OCI-LY7 (cell line): Measurements from ENCODE around the gene BZW1. TPM values are rescaled to one million over a fixed set of nuclear protein-coding genes. Genes with fewer than 3 reads are reported as not detected.

Source experiments
- BruUV-seq: library from RNA; stranded (reverse); fragments of 400-500 nt; replicated peaks from 2 replicates; lab custom pipeline; 2021; lab: Mats Ljungman, UMichigan
- CTCF ChIA-PET: fragments of 300-600 bp; sonication (Branson Sonifier 250); formaldehyde crosslinking; loops from one replicate; lab custom pipeline; 2022; ENCODE audit warnings: antibody characterized with exemption; ENCODE audit not compliant: unreplicated experiment; lab: Charles Lee
- POLR2A ChIA-PET: fragments of 300-600 bp; sonication (Branson Sonifier 250); formaldehyde crosslinking; loops from one replicate; lab custom pipeline; 2022; ENCODE audit warnings: antibody characterized with exemption; lab: Charles Lee
- DNase-seq: peaks from one replicate; pipeline ENCODE4 v3.0.0-alpha.2; 2015; ENCODE audit warnings: low spot score
- H2AFZ ChIP-seq: fragments of 200-600 bp; sonication (generic), shearing (Covaris generic); 2 replicates; pipeline ENCODE4 v1.6.1; 2014; ENCODE audit warnings: mild to moderate bottlenecking, antibody characterized with exemption, low read length, moderate library complexity
- H3K27ac ChIP-seq: fragments of 200-600 bp; sonication (generic); 2 replicates; pipeline ENCODE4 v1.5.1; 2014; ENCODE audit warnings: mixed run types, low read depth, mild to moderate bottlenecking, moderate library complexity, low read length, inconsistent platforms; ENCODE audit not compliant: poor library complexity, severe bottlenecking
- H3K36me3 ChIP-seq: fragments of 200-600 bp; sonication (generic); 2 replicates; pipeline ENCODE4 v1.6.1; 2014; ENCODE audit warnings: mild to moderate bottlenecking, antibody characterized with exemption, low read length, moderate library complexity, mixed read lengths; ENCODE audit not compliant: insufficient read depth
- H3K4me1 ChIP-seq: fragments of 200-600 bp; sonication (generic); 2 replicates; pipeline ENCODE4 v1.5.1; 2014; ENCODE audit warnings: mild to moderate bottlenecking, low read length; ENCODE audit not compliant: insufficient read depth, poor library complexity, severe bottlenecking
- H3K4me2 ChIP-seq: fragments of 200-600 bp; sonication (generic); 2 replicates; pipeline ENCODE4 v1.6.1; 2014; ENCODE audit warnings: mild to moderate bottlenecking, low read length
- H3K4me3 ChIP-seq: fragments of 200-600 bp; sonication (generic); 2 replicates; pipeline ENCODE4 v1.5.1; 2014; ENCODE audit warnings: mild to moderate bottlenecking, low read depth, low read length; ENCODE audit not compliant: poor library complexity, severe bottlenecking
- H3K79me2 ChIP-seq: fragments of 200-600 bp; sonication (generic); 2 replicates; pipeline ENCODE4 v1.6.1; 2016; ENCODE audit warnings: low read depth, mild to moderate bottlenecking, low read length, moderate library complexity, mixed read lengths; ENCODE audit not compliant: insufficient read depth
- H3K9me2 ChIP-seq: fragments of 200-600 bp; sonication (generic); 2 replicates; pipeline ENCODE4 v1.6.1; 2016; ENCODE audit warnings: mild to moderate bottlenecking, low read length, mixed read lengths; ENCODE audit not compliant: insufficient read depth
- H3K9me3 ChIP-seq: fragments of 200-600 bp; sonication (generic); 2 replicates; pipeline ENCODE4 v1.6.1; 2014; ENCODE audit warnings: mild to moderate bottlenecking, mixed run types, low read length, mixed read lengths
- H4K20me1 ChIP-seq: fragments of 200-600 bp; sonication (generic); 2 replicates; pipeline ENCODE4 v1.6.1; 2014; ENCODE audit warnings: mild to moderate bottlenecking, antibody characterized with exemption, low read length, moderate library complexity, mixed read lengths; ENCODE audit not compliant: insufficient read depth
- CTCF ChIP-seq: fragments of 200-600 bp; sonication (generic); conservative IDR thresholded peaks from 2 replicates; pipeline ENCODE4 v1.5.1; 2014; ENCODE audit warnings: mild to moderate bottlenecking, antibody characterized with exemption, low read length, moderate library complexity, mixed read lengths
- EZH2phosphoT487 ChIP-seq: fragments of 200-600 bp; sonication (generic); IDR thresholded peaks from 2 replicates; pipeline ENCODE4 v1.6.1; 2018; ENCODE audit warnings: low read depth, borderline replicate concordance, mild to moderate bottlenecking, mixed run types, antibody characterized with exemption, low read length, moderate library complexity, mixed read lengths
- intact Hi-C: fragments of 100-400 bp; cut with micrococcal nuclease; formaldehyde crosslinking; loops from one replicate; pipeline ENCODE4 v1.10.0; 2022; ENCODE audit not compliant: unreplicated experiment
- total RNA-seq, 2 experiments: library from RNA; depleted of rRNA in 1 of 2; stranded (reverse); fragments of >200 nt in 1 of 2; shearing (Covaris generic) in 1 of 2; gene quantifications; 2 replicates each; pipeline ENCODE4 v1.2.3, GENCODE V29; 2014 to 2022

Gene BZW1
- total RNA-seq, 2 experiments from 2014 or later, result 180 to 183 TPM

DNA sequence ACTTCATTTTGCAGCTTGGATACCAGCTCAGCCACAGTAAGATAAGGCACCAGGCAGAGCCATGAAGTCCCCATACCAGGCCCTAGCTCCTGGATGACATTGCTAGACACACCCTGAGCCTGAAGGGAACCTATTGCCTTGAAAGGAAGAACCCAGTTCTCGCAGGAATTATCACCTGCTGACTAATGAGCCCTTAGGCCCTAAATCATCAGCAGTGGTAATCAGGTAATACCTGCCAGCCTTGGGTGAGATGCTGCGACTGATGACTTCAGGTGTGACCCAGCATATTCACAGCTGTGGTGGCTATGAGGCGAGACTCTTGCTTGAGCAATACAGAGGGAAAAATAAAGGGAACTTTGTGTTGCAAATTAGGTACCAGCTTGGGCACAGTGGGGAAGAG is 27.8 kb downstream of the BZW1 start:
- H3K36me3 ChIP-seq, result no peaks in the 10 kb centered on the region
- no peak overlapping the region for H3K27ac ChIP-seq
- BruUV-seq, result no TSS peak
- no peaks in the 10 kb centered on the region for H3K79me2 ChIP-seq
- no peak overlapping the region for H3K4me2 ChIP-seq
- no peak overlapping the region for H2AFZ ChIP-seq
- H4K20me1 ChIP-seq, result no peaks in the 10 kb centered on the region
- no peak for TF ChIP-seq CTCF
- no peak for TF ChIP-seq EZH2phosphoT487
- POLR2A ChIA-PET, result interaction anchor here (0.8 kb wide), 1 partner anchor 33 kb away, joined by 3 read pairs; no protein-coding TSS in a partner anchor
- DNase-seq, result no peak
- H3K9me3 ChIP-seq, result peaks cover 10% of the 10 kb centered on the region
- no peaks in the 10 kb centered on the region for H3K9me2 ChIP-seq
- no peaks in the 10 kb centered on the region for H3K4me1 ChIP-seq
- H3K4me3 ChIP-seq, result no peak overlapping the region
- intact Hi-C loops, result no loop called here
- CTCF ChIA-PET, result no interaction called here

DNA sequence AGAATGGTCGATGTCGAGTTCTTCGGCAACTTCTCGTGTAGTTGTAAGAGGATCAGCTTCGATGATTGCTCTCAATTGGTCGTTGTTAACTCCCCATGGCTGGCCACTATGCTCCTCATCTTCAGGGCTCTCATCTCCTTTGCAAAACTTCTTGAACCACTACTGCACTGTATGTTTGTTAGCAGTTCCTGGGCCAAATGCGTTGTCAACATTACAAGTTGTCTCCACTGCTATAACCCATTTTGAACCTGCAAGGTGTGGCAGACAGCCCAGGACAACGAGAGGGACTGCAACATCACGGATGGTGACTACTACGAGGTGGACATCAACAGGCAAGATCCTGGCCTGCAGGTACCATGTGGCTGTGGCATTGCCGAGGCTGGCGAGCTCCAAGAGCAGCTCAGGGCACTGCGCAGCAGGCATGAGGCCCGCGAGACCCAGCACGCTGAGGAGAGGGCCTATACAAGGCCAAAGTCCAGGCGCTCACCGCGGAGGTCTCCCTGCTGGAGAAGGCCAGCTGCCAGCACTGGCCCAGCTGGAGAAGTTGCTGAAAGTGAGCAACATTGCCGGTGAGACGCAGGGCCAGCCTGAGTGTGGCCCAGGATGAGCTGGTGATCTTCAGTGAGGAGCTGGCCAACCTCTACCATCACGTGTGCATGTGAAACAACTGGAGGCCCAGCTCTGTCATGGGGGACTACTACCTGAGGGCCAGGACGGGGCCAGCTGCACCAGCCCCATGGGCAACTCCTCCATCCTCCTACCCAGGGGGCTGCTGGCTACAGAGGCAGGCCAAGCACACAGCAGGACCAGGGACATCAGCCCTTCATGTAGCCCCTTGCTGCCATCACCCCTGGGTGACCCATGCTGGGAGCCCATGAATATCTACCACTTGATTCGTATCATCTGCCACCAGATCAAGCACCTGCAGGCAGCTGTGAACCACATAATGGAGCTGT is 32.6 kb downstream of the BZW1 start:
- CTCF ChIA-PET, result no interaction called here
- H3K9me3 ChIP-seq, result no peaks in the 10 kb centered on the region
- POLR2A ChIA-PET, result interaction anchor here (0.7 to 1.1 kb wide), 4 partner anchors 10 to 24 kb away, joined by 3 to 4 read pairs (median 3); no protein-coding TSS in a partner anchor

More for the DNA sequence above, 32.6 kb downstream of the BZW1 start:
- Histone ChIP-seq H3K36me3 (no peaks in the 10 kb centered on the region), H3K4me1 (no peaks in the 10 kb centered on the region), H3K4me2 (no peak overlapping the region), H2AFZ (no peak overlapping the region), H3K27ac (no peak overlapping the region), H3K9me2 (no peaks in the 10 kb centered on the region), H3K79me2 (no peaks in the 10 kb centered on the region), H4K20me1 (no peaks in the 10 kb centered on the region), H3K4me3 (no peak overlapping the region)
- no peak for DNase-seq
- TF ChIP-seq EZH2phosphoT487, result no peak
- no peak for TF ChIP-seq CTCF
- no TSS peak for BruUV-seq
- intact Hi-C loops, result no loop called here
